Endothelial cell of umbilical vein (primary cell): ENCODE results near the gene DISP2. TPM values are rescaled to one million over a fixed set of nuclear protein-coding genes. Genes with fewer than 3 reads are reported as not detected.

Experiments
- BruUV-seq: library from RNA; stranded (reverse); fragments of 400-500 nt; replicated peaks from 2 replicates; lab custom pipeline; 2021; lab: Mats Ljungman, UMichigan
- CTCF ChIA-PET: fragments of 300-600, 350-600 bp; sonication (Branson Sonifier 250); formaldehyde crosslinking; loops from one replicate; lab custom pipeline; 2021; ENCODE audit warnings: antibody characterized with exemption, inconsistent platforms; lab: Charles Lee
- POLR2A ChIA-PET: fragments of 300-600, 350-600 bp; sonication (Branson Sonifier 250); formaldehyde crosslinking; loops from one replicate; lab custom pipeline; 2021; ENCODE audit warnings: antibody characterized with exemption, inconsistent platforms; lab: Charles Lee
- DNase-seq: peaks from one replicate; pipeline ENCODE4 v3.0.0-alpha.2; 2011; ENCODE audit warnings: low read depth, low spot score
- FAIRE-seq: peaks from 2 replicates; lab custom pipeline; 2011; peaks lifted over from hg19 to GRCh38; lab: Jason Lieb, UNC
- H2AFZ ChIP-seq: 2 replicates; pipeline ENCODE4 v1.6.0; 2012; ENCODE audit warnings: low read depth, low read length, control low read depth, inconsistent platforms
- H3K27ac ChIP-seq: 2 replicates; pipeline ENCODE4 v1.5.1; 2011; ENCODE audit warnings: low read depth, mild to moderate bottlenecking, control low read depth, low read length, moderate library complexity; ENCODE audit not compliant: insufficient read depth
- H3K27me3 ChIP-seq, 2 experiments: 2 replicates each; pipeline versions ENCODE4 v1.6.0 to v1.6.1; 2011; ENCODE audit warnings: low read length in 2 of 2, mixed read lengths in 1 of 2; ENCODE audit not compliant: control insufficient read depth in 2 of 2, insufficient read depth in 2 of 2
- H3K36me3 ChIP-seq, 2 experiments: 2 replicates in 1 of 2; 3 replicates in 1 of 2; pipeline ENCODE4 v1.5.1; 2011; ENCODE audit warnings: low read length in 2 of 2, mild to moderate bottlenecking in 1 of 2, moderate library complexity in 1 of 2; ENCODE audit not compliant: control insufficient read depth in 2 of 2, insufficient read depth in 2 of 2; ENCODE audit errors: extremely low read depth in 1 of 2
- H3K4me1 ChIP-seq: 3 replicates; pipeline ENCODE4 v1.5.1; 2011; ENCODE audit warnings: mild to moderate bottlenecking, low read length; ENCODE audit not compliant: control insufficient read depth, insufficient read depth; ENCODE audit errors: extremely low read depth
- H3K4me2 ChIP-seq: 2 replicates; pipeline ENCODE4 v1.6.1; 2011; ENCODE audit warnings: low read length, control low read depth, mixed read lengths; ENCODE audit not compliant: insufficient read depth
- H3K4me3 ChIP-seq, 3 experiments: fragments of 200-600 bp in 1 of 3; sonication (generic), shearing (Covaris generic) in 1 of 3; replicated peaks in 1 of 3; 2 replicates each; pipeline ENCODE4 v1.5.1; 2011 to 2016; ENCODE audit warnings: control low read depth in 3 of 3, low read length in 3 of 3, mild to moderate bottlenecking in 2 of 3, inconsistent platforms in 1 of 3, low read depth in 1 of 3, moderate library complexity in 1 of 3; ENCODE audit not compliant: insufficient read depth in 1 of 3
- H3K79me2 ChIP-seq: 2 replicates; pipeline ENCODE4 v1.6.0; 2012; ENCODE audit warnings: low read length, inconsistent platforms; ENCODE audit not compliant: control insufficient read depth, insufficient read depth
- H3K9ac ChIP-seq: replicated peaks from 2 replicates; pipeline ENCODE3; 2011; ENCODE audit warnings: low read length, control low read depth; ENCODE audit not compliant: insufficient read depth; ENCODE audit errors: extremely low read depth
- H3K9me1 ChIP-seq: replicated peaks from 3 replicates; pipeline ENCODE4 v1.6.0; 2011; ENCODE audit warnings: mild to moderate bottlenecking, low read length; ENCODE audit not compliant: control insufficient read depth, insufficient read depth; ENCODE audit errors: extremely low read depth
- H3K9me3 ChIP-seq: replicated peaks from 2 replicates; pipeline ENCODE4 v1.5.1; 2012; ENCODE audit warnings: low read length, inconsistent platforms; ENCODE audit not compliant: control insufficient read depth, insufficient read depth
- H4K20me1 ChIP-seq: replicated peaks from 2 replicates; pipeline ENCODE3; 2011; ENCODE audit warnings: mild to moderate bottlenecking, low read length; ENCODE audit not compliant: control insufficient read depth, insufficient read depth; ENCODE audit errors: extremely low read depth
- EZH2 ChIP-seq: IDR thresholded peaks from 2 replicates; pipeline ENCODE4 v1.6.1; 2012; ENCODE audit warnings: borderline replicate concordance, low read depth, mild to moderate bottlenecking, moderate library complexity, low read length, inconsistent platforms; ENCODE audit not compliant: severe bottlenecking
- GATA2 ChIP-seq: IDR thresholded peaks from 2 replicates; pipeline ENCODE4 v1.7.0; 2011; ENCODE audit warnings: low read depth, mild to moderate bottlenecking, moderate library complexity, mixed read lengths, low read length; ENCODE audit not compliant: insufficient read length, insufficient read depth
- POLR2A ChIP-seq: IDR thresholded peaks from 2 replicates; pipeline ENCODE4 v1.6.1; 2012; ENCODE audit warnings: low read depth, mild to moderate bottlenecking, control low read depth, low read length
- POLR2AphosphoS5 ChIP-seq: IDR thresholded peaks from 2 replicates; pipeline ENCODE4 v1.6.1; 2012; ENCODE audit warnings: low read depth, mild to moderate bottlenecking, control low read depth, low read length, moderate library complexity; ENCODE audit not compliant: insufficient read depth
- dilution Hi-C: fragments of 300-500 bp; cut with MboI; formaldehyde crosslinking; loops from one replicate; pipeline ENCODE4 v1.15.0; 2019; ENCODE audit warnings: low sequenced_read_pairs; ENCODE audit not compliant: extremely low pct_ligation_motif_present
- intact Hi-C: fragments of 100-400 bp; cut with micrococcal nuclease; formaldehyde crosslinking; loops from one replicate; pipeline ENCODE4 v1.10.0; 2022
- polyA plus RNA-seq, 4 experiments: library from polyadenylated mRNA; depleted of rRNA in 3 of 4; stranded (reverse) in 3 of 4; unstranded in 1 of 4; fragments of >200 nt; gene quantifications; 2 replicates each; pipeline versions ENCODE4 v1.2.1 to v1.2.3, GENCODE V29; 2011 to 2012; ENCODE audit warnings: missing spikeins in 1 of 4
- total RNA-seq: library from RNA; stranded (reverse); gene quantifications from 2 replicates; pipeline ENCODE4 v1.2.3, GENCODE V29; 2021

The DISP2 gene
- total and polyA plus RNA-seq, 2 donors (not counting 3 experiments of a cell fraction or from before 2014, with no cell fraction given) = 0.10 to 1.2 TPM

GRCh38 chr15:40340740-40341400 is 17.1 kb upstream of the DISP2 start, which contains the start of gene CCDC9B:
Gene CCDC9B (minus strand): TSS chr15:40340939. CDS start chr15:40340819, 120 bp downstream.
- H3K36me3 ChIP-seq = peaks cover 0 to 5% of the 10 kb centered on the region in 2 experiments
- FAIRE-seq = peak; percentile 94
- peak; percentile 85 for DNase-seq
- peak within 1 kb of the TSS; percentile 12 to 57 (median 20) for H3K4me3 ChIP-seq
- H3K4me1 ChIP-seq = peaks cover 62% of the 10 kb centered on the region
- TF ChIP-seq GATA2 (no peak), POLR2A (peak; percentile 91), EZH2 (no peak), POLR2AphosphoS5 (peak; percentile 84)
- intact Hi-C loops (no loop called here), dilution Hi-C loops (no loop called here)
- H3K9ac ChIP-seq = peak within 1 kb of the TSS; percentile 86
- POLR2A ChIA-PET = interaction anchor here (0.8 to 2.1 kb wide), 3 partner anchors 13 to 26 kb away, joined by 3 to 12 read pairs (median 6); no protein-coding TSS in a partner anchor
- CTCF ChIA-PET = interaction anchor here (0.7 to 9.1 kb wide), 12 partner anchors 9 to 157 kb away, joined by 3 to 287 read pairs (median 31); partner anchors contain the start of genes DISP2 and INAFM2
- H3K79me2 ChIP-seq = peaks cover 11% of the 10 kb centered on the region
- BruUV-seq = no TSS peak
- no peaks in the 10 kb centered on the region for H3K9me3 ChIP-seq
- H4K20me1 ChIP-seq = no peaks in the 10 kb centered on the region
- H3K9me1 ChIP-seq = no peaks in the 10 kb centered on the region
- H3K27me3 ChIP-seq = no peaks in the 10 kb centered on the region
- H3K27ac ChIP-seq = peak within 1 kb of the TSS; percentile 94
- H2AFZ ChIP-seq = peak within 1 kb of the TSS; percentile 65
- H3K4me2 ChIP-seq = peak within 1 kb of the TSS; percentile 44
